ENCODE data around the gene PXDN.

The PXDN gene

GRCh38 chr2:1658394-1659151, 85.7 kb downstream of the PXDN start:
- DNase-seq = no peak

DNA sequence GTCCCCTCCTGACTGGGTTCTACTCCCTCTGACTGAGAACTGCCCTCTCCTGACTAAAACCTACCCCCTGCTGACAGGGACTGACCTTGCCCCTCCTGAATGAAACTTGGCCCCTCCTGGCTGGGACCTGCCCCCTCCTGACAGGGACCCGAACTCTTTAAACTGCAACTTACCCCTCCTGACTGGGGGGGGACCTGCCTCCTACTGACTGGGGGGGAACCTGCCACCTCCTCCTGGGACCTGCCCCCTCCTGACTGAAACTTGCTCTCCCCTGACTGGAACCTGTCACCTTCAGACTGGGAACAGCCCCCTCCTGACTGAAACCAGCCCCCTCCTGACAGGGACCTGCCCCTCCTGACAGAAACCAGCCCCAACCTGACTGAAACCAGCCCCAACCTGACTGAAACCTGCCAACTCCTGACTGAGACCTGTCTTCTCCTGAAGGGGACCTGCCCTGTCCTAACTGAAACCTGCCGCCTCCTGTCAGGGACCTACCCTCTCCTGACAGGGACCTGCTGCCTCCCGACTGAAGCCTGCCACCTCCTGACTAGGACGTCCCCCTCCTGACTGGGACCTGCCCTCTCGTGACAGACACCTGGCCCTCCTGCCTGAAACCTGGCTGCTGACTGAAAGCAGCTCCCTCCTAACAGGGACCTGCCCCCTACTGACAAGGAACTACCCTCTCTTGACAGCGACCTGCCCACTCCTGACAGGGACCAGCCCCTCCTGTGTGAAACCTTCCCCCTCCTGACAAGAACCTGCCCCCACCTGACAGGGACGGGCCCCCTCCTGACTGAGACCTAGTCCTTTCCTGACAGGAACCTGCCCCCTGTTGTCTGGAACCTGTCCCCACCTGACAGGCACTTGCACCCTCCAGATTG, 87.1 kb downstream of the PXDN start:
- no peak for DNase-seq

DNA sequence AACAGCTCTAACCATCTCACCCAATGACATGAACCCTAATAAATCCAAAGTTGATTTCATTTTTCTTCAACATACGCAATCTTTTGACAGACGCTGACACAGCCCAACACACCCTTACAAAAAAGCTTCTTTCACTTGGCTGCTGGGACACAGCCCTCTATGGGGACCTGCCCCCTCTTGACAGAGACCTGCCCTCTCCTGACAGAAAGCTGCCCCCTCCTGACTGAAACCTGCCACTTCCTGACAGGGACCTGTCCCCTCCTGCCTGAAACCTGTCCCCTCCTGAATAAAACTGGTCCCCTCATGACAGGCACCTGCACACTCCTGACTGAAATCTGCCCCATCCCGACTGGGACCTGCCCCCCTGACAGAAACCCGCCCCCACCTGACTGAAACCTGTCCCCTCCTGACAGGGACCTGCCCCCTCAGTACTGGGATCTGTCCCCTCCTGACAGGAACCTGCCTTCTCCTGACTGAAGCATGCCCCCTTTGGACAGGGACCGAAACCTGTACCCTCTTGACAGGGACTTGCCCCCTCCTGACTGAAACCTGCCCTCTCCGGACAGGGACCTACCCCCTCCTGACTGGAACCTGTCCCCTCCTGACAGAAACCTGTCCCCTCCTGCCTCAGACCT, 87.9 kb downstream of the PXDN start:
- no peak for DNase-seq

DNA sequence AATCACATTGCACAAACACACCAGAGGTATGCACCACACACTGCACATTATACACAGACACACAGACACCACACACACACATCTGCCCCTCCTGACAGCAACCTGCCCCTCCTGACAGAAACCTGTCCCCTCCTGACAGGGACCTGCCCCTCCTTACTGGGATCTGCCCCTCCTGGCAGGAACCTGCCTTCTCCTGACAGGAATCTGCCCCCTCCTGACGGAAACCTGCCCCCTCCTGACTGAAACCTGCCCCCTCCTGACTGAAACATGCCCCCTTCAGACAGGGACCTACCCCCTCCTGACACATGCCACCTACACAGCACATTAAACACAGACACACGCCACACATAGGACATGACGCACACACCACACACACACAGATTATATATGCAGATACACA, 88.9 kb downstream of the PXDN start:
- DNase-seq = no peak

- DNase-seq = no peak
Observed at GRCh38 chr2:1654696-1655374, 89.5 kb downstream of the PXDN start.

DNA sequence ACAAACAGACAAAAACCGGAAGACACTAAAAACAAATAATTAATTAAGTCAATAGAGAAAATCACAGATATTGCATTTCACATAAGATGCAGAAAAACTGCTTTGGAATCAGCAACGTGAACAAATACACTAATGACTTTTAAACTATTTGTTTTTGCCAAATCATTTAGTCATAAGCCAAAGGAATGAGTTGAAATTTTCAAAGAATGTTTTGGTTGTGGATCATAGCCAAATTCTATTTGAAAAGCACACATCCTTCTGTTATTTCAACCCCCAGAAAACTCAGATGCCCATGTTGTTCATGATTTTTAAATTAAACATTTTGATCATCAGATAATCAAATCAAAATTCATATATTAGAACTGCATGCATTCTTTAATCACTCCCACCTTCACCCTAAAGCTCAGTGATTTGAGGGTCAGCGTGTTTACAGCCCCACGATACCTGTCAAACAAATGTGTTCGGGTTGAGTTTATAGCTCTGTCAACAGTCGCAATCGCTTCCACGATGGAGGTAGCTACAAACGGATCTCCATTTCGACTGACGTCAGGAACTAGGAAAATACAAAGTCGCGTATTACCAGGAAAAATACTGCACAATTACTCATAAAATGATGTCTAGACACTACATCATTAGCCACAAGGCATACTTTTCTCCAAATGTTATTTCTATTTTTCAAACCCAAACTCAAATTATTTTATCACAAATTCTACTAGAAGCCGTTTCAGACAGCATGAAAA, 90.2 kb downstream of the PXDN start:
- no peak for DNase-seq

DNA sequence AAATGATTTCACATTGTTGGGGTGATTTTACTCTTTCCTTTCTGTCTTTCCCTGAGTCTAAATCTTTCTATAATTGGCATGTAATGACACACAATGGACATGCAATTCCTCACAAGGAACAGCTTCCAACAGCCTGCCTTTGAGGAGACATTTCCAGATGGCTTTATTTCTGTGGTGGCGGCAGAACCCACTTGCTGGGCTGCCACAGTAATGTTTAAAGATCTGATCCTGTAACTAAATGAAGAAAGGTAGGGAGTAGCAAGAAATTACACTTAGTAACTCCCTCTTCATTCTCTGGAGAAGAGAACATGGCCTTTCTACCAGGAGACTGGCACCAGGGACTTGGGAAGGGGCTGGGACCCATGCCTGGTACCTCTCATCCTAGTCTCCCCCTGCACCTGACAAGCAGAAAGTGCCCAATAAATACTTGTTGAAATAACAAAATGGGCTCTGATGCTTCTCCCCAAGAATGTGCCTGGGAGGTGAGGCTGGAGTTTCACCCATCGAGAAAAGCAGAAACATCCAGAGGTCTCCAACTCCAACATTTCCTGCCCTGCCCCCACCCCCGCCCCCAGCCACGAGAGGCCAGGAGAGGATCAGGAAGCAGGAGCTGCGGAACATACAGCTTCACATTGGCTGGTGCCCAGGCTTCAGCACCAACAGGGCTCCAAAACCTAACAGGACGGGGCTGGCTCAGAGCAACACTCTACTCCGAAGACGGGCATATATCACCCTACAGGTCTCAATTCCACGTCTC, 92.1 kb downstream of the PXDN start:
- no peak for DNase-seq

GRCh38 chr2:1651121-1652033, 92.9 kb downstream of the PXDN start:
- no peak for DNase-seq

DNA sequence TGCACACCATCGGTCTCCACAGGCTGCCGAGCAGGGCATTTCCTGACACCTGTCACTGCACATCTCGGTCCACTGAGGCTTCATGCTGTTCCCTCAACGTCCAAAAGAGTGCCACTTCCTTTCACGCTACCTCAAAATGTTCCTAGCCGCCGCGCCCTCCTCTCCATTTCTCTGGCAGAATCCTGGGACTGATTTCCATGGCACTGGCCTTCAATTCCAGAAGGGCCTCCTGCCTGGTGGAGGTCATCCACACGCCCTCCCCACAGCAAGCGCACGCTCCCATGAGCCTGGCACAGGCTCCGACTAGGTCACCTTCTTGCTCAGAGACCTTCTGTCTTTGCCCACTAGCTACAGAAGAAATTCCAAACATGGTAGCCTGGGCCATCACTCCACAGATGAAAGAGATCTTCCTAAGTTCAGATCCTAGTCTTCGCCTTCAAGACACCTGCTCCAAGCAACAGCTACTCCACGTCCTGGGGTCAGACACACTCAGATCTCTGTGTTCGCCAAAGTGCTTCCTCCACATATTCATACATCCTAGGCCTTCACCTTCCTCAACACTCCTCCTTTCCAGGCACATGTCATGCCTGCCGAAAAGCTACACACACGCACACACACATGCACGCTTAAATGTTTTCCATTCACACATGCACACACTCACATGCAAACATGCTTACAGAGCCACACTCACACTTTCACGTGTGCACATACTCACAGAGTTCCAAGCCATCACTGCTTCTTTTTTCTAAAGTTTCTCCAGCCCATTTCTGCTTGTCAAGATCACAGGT, 94.0 kb downstream of the PXDN start:
- no peak for DNase-seq

- DNase-seq = no peak
Observed at GRCh38 chr2:1649103-1650084, 94.9 kb downstream of the PXDN start.

GRCh38 chr2:1648241-1649102, 95.8 kb downstream of the PXDN start:
- DNase-seq = no peak

DNA sequence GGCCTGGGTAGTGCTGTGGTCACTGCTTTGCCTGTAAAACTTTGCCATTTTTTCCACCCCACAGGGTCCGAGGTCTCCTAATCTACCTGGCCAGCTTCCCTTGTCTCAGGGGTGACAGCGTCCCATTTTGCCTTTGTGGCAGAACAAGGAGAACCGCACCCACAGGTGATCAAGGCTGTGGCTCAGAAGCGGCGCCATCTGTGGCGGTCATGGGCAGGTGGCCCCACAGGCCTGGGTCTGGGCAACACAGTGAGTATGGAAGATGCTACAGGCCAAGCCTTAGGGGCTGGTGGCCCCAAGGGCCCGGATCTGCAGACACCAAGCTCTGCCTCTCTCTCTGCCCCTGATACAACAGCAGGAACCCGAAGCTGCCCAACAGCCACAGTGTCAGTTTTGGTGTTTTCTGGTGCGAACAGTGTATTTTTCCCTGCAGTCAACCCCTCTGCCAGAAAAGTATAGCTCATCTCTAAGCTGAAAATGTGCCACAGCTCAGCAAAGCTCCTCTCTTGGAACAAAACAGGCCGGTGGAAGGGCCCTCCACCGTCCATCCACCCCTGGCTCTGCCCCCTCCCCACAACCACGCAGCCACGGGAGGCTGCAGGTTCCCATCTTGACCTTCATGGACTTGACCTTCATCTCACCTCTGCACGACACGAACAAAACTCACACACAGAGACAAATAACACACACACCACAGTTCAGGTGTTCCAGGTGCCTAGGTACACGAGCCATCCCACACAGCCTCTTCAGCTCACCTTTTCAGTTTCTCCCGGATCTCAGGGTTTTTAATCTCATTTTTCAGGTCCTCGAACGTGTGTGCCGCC, 96.7 kb downstream of the PXDN start:
- DNase-seq = no peak

GRCh38 chr2:1645761-1646476, 98.4 kb downstream of the PXDN start:
- DNase-seq = no peak

- no peak for DNase-seq
Observed at GRCh38 chr2:1644427-1644826, 99.9 kb downstream of the PXDN start.

- DNase-seq = no peak
Observed at GRCh38 chr2:1642993-1643619, 101.2 kb downstream of the PXDN start.
